Osteocyte (in vitro differentiated cells): ENCODE measurements around the gene HAUS3. TPM values are rescaled to one million over a fixed set of nuclear protein-coding genes. Genes with fewer than 3 reads are reported as not detected.

Source experiments
- DNase-seq: peaks from one replicate; pipeline ENCODE4 v3.0.0; 2021; ENCODE audit warnings: mixed read lengths; ENCODE audit not compliant: unreplicated experiment; ENCODE audit errors: extremely low spot score
- H3K27ac Mint-ChIP-seq: one replicate; pipeline ENCODE4 v1.8.0; 2021; ENCODE audit warnings: mild to moderate bottlenecking, mixed read lengths; ENCODE audit not compliant: unreplicated experiment
- H3K27me3 Mint-ChIP-seq: one replicate; pipeline ENCODE4 v1.8.0; 2021; ENCODE audit warnings: mixed read lengths; ENCODE audit not compliant: unreplicated experiment
- H3K36me3 Mint-ChIP-seq: one replicate; pipeline ENCODE4 v1.8.0; 2021; ENCODE audit warnings: mixed read lengths; ENCODE audit not compliant: unreplicated experiment
- H3K4me1 Mint-ChIP-seq: one replicate; pipeline ENCODE4 v1.8.0; 2021; ENCODE audit warnings: mixed read lengths; ENCODE audit not compliant: unreplicated experiment
- H3K4me3 Mint-ChIP-seq: one replicate; pipeline ENCODE4 v1.8.0; 2021; ENCODE audit warnings: mild to moderate bottlenecking, moderate library complexity, mixed read lengths; ENCODE audit not compliant: unreplicated experiment
- H3K9me3 Mint-ChIP-seq: one replicate; pipeline ENCODE4 v1.8.0; 2021; ENCODE audit warnings: mixed read lengths; ENCODE audit not compliant: unreplicated experiment
- total RNA-seq: library from RNA; stranded (reverse); gene quantifications from 2 replicates; pipeline ENCODE4 v1.2.1, GENCODE V29; 2021
- TF ChIP-seq, protein P1 (sequence below): fragments of 200-600 bp; sonication (generic); IDR thresholded peaks from 2 replicates; pipeline ENCODE4 v1.5.0; 2021; ENCODE audit warnings: antibody characterized with exemption, mild to moderate bottlenecking, moderate library complexity

The HAUS3 gene
- total RNA-seq, 1 donor from 2014 or later: 10.2 TPM

DNA sequence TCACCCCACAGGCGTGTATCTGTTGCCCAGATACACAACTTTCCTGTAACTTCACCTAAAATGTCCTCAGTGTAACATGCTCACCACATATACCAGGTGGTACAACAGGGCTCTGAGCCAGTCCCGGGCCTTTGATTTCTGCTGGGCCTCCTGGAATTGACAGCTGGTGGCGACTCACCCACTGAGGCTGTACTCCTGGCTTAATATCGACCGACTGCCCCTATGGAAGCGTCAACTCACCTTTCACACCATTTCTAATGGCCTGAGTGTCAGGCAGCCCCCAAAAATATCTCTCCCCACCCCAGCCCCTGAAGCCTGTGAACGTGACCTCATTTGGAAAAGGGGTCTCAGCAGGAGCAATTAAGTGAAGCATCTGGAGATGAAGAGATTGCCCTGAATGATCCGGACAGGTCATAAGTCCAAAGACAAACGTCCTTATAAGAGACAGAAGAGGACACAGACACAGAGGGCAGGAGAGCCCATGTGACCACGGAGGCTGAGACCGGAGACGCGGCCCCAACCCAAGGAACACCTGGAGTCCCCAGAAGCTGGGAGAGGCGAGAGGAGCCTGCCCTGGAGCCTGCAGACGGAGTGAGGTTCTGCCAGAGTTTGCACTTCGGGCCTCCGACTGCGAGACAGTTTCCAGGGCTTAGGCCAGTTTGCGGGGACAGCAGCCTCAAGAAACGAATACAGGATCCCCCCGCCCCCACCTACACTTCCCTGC lies 32.6 kb upstream of the HAUS3 start:
- no peak overlapping the region for H3K27ac Mint-ChIP-seq
- TF ChIP-seq, protein P1, sequence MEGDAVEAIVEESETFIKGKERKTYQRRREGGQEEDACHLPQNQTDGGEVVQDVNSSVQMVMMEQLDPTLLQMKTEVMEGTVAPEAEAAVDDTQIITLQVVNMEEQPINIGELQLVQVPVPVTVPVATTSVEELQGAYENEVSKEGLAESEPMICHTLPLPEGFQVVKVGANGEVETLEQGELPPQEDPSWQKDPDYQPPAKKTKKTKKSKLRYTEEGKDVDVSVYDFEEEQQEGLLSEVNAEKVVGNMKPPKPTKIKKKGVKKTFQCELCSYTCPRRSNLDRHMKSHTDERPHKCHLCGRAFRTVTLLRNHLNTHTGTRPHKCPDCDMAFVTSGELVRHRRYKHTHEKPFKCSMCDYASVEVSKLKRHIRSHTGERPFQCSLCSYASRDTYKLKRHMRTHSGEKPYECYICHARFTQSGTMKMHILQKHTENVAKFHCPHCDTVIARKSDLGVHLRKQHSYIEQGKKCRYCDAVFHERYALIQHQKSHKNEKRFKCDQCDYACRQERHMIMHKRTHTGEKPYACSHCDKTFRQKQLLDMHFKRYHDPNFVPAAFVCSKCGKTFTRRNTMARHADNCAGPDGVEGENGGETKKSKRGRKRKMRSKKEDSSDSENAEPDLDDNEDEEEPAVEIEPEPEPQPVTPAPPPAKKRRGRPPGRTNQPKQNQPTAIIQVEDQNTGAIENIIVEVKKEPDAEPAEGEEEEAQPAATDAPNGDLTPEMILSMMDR: no peak
- H3K4me1 Mint-ChIP-seq: peaks cover 6% of the 10 kb centered on the region
- no peaks in the 10 kb centered on the region for H3K27me3 Mint-ChIP-seq
- H3K36me3 Mint-ChIP-seq: no peaks in the 10 kb centered on the region
- DNase-seq: no peak
- H3K4me3 Mint-ChIP-seq: no peak overlapping the region
- H3K9me3 Mint-ChIP-seq: no peaks in the 10 kb centered on the region

DNA sequence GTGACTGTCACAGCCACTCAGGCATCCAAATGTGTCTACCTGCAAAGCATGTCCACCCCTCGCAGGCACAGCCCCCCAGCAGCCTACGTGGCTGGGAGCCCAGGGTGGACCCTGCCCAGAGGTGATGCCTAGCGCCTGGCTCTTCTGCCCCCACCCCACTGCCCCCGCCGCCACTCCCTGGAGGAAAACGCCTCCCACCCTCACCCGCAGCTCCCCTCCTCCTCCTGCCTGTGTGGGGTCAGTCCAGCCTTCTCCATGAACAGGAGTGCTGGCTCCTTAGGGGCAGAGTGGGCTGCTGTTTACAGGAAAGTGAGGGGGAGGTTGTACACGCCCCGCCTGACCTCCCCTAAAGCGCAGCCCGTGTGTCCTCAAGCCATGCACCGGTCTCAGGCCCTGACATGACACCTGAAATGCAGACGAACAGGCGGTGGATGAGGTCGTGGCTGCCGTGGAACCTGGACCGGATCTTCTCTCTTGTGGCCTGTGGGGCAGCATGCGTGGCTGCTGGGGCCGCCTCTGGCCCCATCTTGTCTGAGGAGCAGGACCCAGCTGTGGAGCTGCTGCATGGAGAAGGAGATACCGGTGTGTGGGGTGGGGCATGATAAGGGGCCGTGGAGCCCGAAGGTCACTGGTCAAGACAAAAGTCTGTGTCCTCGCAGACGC lies 31.9 kb upstream of the HAUS3 start:
- Mint-ChIP-seq H3K4me3 (no peak overlapping the region), H3K36me3 (no peaks in the 10 kb centered on the region), H3K27me3 (no peaks in the 10 kb centered on the region), H3K9me3 (no peaks in the 10 kb centered on the region), H3K4me1 (peaks cover 6% of the 10 kb centered on the region), H3K27ac (no peak overlapping the region)
- no peak for DNase-seq
- TF ChIP-seq, protein P1: no peak

DNA sequence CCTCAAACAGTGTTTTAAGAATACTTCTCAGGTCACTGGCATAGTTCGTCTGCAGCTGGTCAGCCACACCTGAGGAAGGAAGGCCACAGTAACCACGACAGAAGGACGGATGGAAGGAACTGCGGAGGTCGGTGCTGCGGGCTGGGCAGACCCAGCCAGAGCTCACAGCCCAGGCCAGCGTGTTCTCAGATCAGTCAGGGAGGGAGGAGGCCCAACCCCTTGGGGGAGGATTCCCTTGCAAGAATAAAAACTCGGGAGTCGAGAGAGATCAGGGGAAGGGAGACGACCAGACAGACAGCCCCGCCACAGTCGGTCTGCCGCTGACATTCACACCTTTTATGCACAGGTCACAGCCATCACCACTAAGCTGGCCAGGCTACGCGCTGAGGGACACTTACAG lies 31.3 kb upstream of the HAUS3 start:
- peaks cover 6% of the 10 kb centered on the region for H3K4me1 Mint-ChIP-seq
- no peaks in the 10 kb centered on the region for H3K36me3 Mint-ChIP-seq
- no peak overlapping the region for H3K4me3 Mint-ChIP-seq
- H3K27ac Mint-ChIP-seq: no peak overlapping the region
- no peaks in the 10 kb centered on the region for H3K27me3 Mint-ChIP-seq
- TF ChIP-seq, protein P1: no peak
- H3K9me3 Mint-ChIP-seq: no peaks in the 10 kb centered on the region
- no peak for DNase-seq

DNA sequence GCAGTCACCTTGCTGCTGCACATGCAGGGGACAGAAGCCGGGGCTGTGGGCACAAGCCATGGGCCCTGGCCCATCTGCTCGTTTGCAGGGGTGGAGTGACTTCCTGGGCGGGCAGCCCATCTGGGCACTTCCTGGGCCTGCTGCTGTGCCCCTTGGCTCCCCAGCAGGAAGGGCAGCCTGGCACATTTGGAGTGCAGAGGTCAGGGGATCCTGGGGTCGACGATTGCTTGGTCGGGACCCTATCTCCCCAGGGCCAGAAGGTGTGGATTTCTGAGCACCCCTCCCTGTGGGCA lies 30.9 kb upstream of the HAUS3 start:
- TF ChIP-seq, protein P1: no peak
- Mint-ChIP-seq H3K4me1 (peaks cover 4% of the 10 kb centered on the region), H3K27ac (no peak overlapping the region), H3K9me3 (no peaks in the 10 kb centered on the region), H3K36me3 (no peaks in the 10 kb centered on the region), H3K4me3 (no peak overlapping the region), H3K27me3 (no peaks in the 10 kb centered on the region)
- no peak for DNase-seq

DNA sequence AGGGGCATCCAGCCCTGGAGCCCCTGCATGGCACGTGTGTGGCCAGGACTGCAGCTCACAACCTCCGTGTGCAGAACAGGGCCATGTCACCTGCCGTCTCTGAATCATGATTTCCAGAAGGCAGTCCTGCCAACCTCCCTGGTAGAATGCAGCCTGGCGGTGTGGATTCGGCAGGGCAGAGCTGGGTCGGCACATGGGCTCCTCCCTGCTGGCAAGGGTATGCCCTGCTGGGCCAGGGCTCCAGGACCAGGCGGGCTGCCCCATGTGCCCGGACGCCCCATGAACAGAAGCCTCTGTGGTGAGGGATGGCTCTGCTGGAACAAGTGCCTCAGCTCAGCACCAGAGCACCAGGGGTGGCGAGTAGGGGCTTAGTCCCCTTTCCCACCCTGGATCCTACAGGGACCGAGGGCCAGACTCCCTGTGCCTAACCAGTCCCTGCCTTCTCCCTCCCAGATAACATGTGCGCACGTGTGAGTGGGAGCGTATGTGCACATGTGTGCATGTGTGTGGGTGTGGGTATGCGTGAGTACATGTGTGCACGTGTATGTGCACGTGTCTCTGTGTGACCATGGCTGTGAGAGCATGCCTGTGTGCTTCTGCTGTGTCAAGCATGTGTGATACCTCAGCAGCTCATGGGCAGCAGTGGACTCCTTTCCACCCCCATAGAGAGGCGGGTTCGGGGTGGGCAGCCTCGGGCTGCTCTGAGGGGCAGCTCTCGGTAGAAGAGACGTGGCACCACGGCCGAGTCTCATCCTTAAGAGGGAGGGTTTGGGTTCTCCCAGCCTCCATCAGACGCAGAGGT lies 30.3 kb upstream of the HAUS3 start:
- no peaks in the 10 kb centered on the region for H3K27me3 Mint-ChIP-seq
- DNase-seq: no peak
- no peaks in the 10 kb centered on the region for H3K36me3 Mint-ChIP-seq
- H3K4me3 Mint-ChIP-seq: no peak overlapping the region
- no peaks in the 10 kb centered on the region for H3K4me1 Mint-ChIP-seq
- TF ChIP-seq, protein P1: no peak
- H3K9me3 Mint-ChIP-seq: no peaks in the 10 kb centered on the region
- no peak overlapping the region for H3K27ac Mint-ChIP-seq
